ENCODE measurements around the gene MPP3. TPM values are rescaled to one million over a fixed set of nuclear protein-coding genes. Genes with fewer than 3 reads are reported as not detected.

Gene MPP3
- total RNA-seq, 1 experiment from 2014 or later = 19.5 TPM

GRCh38 chr17:43831633-43832032, 1.3 kb downstream of the MPP3 start:
- Histone ChIP-seq H3K9ac (ENCODE audit: low read length) (peak overlapping the region; percentile 84; the same call in 1 of the 2 replicates), H3K4me1 (ENCODE audit: control insufficient read depth in 1 of 2, insufficient read depth in 2 of 2, low read length in 2 of 2) (peaks cover 16 to 24% of the 10 kb centered on the region in 2 experiments), H3K79me2 (ENCODE audit: insufficient read depth, low read length) (peaks cover 10% of the 10 kb centered on the region), H3K27me3 (ENCODE audit: insufficient read depth, low read length) (no peaks in the 10 kb centered on the region), H3K9me2 (ENCODE audit: insufficient read depth) (no peaks in the 10 kb centered on the region), H4K20me1 (ENCODE audit: insufficient read depth) (no peaks in the 10 kb centered on the region), H2AFZ (ENCODE audit: low read depth, low read length, poor library complexity, severe bottlenecking) (no peak overlapping the region), H3K4me2 (ENCODE audit: low read length) (peak overlapping the region; percentile 98), H3K4me3 (replicated peaks in 1 of 2; ENCODE audit: low read depth in 1 of 2, low read length in 2 of 2) (peak overlapping the region; percentile 56 to 88; a peak in 3 of 4 replicates), H3K36me3 (ENCODE audit: control insufficient read depth in 1 of 2, insufficient read depth in 2 of 2, low read length in 2 of 2) (peaks cover 0 to 25% of the 10 kb centered on the region in 2 experiments; a peak in 2 of 4 replicates), H3K9me3 (ENCODE audit: control insufficient read depth in 1 of 2, insufficient read depth in 1 of 2, low read depth in 1 of 2, low read length in 2 of 2) (no peaks in the 10 kb centered on the region), H3K27ac (ENCODE audit: low read depth, low read length) (no peak overlapping the region)
- ChIA-PET CTCF (interaction anchor here (1.7 kb wide), 1 partner anchor 14 kb away, joined by 5 read pairs; the partner anchor contains the start of gene CD300LG), RAD21 (ENCODE audit: low non-redundant PET in 1 of 2, low total read pairs in 2 of 2, uncharacterized antibody in 2 of 2, unreplicated experiment in 2 of 2) (no interaction called here), POLR2A (no interaction called here)
- BruUV-seq (replicated peaks) = no TSS peak
- intact Hi-C loops (cut with micrococcal nuclease) = loop anchor here (2.0 kb wide), 1 partner anchor 53 kb away; the partner anchor contains the start of gene DUSP3
- ATAC-seq (no peak), DNase-seq (ENCODE audit: low read depth, low spot score) (no peak)
- TF ChIP-seq, protein P1, sequence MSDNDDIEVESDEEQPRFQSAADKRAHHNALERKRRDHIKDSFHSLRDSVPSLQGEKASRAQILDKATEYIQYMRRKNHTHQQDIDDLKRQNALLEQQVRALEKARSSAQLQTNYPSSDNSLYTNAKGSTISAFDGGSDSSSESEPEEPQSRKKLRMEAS (IDR thresholded peaks at IDR 0.05) = no peak
- no peak for TF ChIP-seq YY1 (IDR thresholded peaks at IDR 0.05; ENCODE audit: extremely low read depth, insufficient replicate concordance, low read depth, low read length)
- no peak for TF ChIP-seq CBX3 (IDR thresholded peaks at IDR 0.05; ENCODE audit: low read depth)
- TF ChIP-seq, protein P2, sequence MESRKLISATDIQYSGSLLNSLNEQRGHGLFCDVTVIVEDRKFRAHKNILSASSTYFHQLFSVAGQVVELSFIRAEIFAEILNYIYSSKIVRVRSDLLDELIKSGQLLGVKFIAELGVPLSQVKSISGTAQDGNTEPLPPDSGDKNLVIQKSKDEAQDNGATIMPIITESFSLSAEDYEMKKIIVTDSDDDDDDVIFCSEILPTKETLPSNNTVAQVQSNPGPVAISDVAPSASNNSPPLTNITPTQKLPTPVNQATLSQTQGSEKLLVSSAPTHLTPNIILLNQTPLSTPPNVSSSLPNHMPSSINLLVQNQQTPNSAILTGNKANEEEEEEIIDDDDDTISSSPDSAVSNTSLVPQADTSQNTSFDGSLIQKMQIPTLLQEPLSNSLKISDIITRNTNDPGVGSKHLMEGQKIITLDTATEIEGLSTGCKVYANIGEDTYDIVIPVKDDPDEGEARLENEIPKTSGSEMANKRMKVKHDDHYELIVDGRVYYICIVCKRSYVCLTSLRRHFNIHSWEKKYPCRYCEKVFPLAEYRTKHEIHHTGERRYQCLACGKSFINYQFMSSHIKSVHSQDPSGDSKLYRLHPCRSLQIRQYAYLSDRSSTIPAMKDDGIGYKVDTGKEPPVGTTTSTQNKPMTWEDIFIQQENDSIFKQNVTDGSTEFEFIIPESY (IDR thresholded peaks at IDR 0.05; ENCODE audit: extremely low read depth, insufficient replicate concordance, low read length) = no peak
- no peak for TF ChIP-seq EZH2phosphoT487 (IDR thresholded peaks at IDR 0.05; ENCODE audit: borderline replicate concordance)
- TF ChIP-seq ZNF274 (IDR thresholded peaks at IDR 0.05; ENCODE audit: low read depth, low read length) = no peak
- TF ChIP-seq JUND (IDR thresholded peaks at IDR 0.05) = no peak
- TF ChIP-seq POLR2AphosphoS5 (IDR thresholded peaks at IDR 0.05; ENCODE audit: low read depth, low read length) = no peak
- TF ChIP-seq FOSL1 (IDR thresholded peaks at IDR 0.05; ENCODE audit: low read depth) = no peak
- TF ChIP-seq ZFX (IDR thresholded peaks at IDR 0.05) = no peak
- TF ChIP-seq CEBPB (IDR thresholded peaks at IDR 0.05; ENCODE audit: low read depth) = no peak
- TF ChIP-seq, protein P3, sequence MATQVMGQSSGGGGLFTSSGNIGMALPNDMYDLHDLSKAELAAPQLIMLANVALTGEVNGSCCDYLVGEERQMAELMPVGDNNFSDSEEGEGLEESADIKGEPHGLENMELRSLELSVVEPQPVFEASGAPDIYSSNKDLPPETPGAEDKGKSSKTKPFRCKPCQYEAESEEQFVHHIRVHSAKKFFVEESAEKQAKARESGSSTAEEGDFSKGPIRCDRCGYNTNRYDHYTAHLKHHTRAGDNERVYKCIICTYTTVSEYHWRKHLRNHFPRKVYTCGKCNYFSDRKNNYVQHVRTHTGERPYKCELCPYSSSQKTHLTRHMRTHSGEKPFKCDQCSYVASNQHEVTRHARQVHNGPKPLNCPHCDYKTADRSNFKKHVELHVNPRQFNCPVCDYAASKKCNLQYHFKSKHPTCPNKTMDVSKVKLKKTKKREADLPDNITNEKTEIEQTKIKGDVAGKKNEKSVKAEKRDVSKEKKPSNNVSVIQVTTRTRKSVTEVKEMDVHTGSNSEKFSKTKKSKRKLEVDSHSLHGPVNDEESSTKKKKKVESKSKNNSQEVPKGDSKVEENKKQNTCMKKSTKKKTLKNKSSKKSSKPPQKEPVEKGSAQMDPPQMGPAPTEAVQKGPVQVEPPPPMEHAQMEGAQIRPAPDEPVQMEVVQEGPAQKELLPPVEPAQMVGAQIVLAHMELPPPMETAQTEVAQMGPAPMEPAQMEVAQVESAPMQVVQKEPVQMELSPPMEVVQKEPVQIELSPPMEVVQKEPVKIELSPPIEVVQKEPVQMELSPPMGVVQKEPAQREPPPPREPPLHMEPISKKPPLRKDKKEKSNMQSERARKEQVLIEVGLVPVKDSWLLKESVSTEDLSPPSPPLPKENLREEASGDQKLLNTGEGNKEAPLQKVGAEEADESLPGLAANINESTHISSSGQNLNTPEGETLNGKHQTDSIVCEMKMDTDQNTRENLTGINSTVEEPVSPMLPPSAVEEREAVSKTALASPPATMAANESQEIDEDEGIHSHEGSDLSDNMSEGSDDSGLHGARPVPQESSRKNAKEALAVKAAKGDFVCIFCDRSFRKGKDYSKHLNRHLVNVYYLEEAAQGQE (IDR thresholded peaks at IDR 0.05; ENCODE audit: low read depth) = no peak
